Activated T-helper 1 cell treated with Interleukin-2 at 50 U/mL for 16 hours (primary cell): ENCODE results near the gene PTGR2.
"Not testable (repeated sequence)": the region's sequence is repeated elsewhere in the genome, so short reads cannot be mapped to it uniquely, and the experiment has no call there.

ENCODE experiments used
- DNase-seq: peaks from one replicate; pipeline ENCODE4 v3.0.0-alpha.2; 2020; ENCODE audit warnings: low read depth

The PTGR2 gene

GRCh38 chr14:73887318-73887616, 35.6 kb downstream of the PTGR2 start:
- no peak for DNase-seq

DNA sequence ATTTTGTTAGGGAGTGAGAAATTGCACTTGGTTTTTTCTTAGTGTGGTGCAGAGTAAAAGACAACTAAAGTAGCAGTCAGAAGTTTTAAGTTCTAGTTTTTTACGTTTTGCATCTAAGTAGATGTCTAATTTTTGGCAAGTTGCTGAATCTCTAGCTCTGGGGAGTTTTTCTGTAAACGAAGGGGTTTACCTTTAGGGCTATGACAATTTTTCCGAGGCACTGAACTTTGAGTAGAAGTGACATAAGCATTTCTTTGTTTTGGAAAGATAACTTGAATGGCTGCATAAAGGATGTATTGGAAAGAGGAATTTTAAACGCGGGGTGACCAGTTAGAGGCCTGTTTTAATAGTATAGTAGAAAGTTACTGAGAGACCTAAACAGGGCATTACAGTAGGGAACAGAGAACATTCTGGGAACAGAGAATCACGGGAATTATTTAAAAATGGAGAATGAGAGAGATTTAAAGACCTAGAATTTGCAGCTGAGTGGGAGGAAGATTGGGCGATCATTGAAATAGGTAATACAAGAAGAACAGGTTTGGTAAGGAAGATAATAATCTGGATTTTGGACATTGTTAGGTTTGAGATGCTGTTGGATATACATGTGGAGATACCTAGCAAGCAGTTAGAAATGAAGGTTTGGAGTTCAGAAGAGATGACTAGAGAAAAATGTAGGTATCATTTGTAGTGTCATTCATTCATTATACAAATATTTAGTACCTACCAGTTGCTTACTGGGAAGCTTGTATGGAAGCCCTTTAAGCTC, 36.2 kb downstream of the PTGR2 start:
- no peak for DNase-seq

GRCh38 chr14:73888460-73888725, 36.8 kb downstream of the PTGR2 start:
- DNase-seq, result no peak

DNA sequence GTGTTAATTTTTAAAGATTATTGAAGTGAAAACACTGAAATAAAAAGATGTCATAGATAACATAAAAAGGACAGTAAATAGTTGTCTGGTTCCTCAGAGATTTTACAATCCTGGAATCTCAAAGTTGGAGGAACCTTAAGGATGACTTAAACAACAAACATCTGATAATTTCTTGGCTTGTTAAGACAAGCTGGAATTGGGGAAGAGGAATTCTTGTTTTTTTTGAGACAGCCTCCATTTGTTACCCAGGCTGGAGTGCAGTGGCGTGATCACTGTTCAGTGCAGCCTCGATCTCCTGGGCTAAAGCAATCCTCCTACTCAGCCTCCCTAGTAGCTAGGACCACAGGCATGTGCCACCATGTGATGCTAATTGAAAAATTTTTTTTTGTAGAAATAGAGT, 37.3 kb downstream of the PTGR2 start:
- DNase-seq, result no peak

DNA sequence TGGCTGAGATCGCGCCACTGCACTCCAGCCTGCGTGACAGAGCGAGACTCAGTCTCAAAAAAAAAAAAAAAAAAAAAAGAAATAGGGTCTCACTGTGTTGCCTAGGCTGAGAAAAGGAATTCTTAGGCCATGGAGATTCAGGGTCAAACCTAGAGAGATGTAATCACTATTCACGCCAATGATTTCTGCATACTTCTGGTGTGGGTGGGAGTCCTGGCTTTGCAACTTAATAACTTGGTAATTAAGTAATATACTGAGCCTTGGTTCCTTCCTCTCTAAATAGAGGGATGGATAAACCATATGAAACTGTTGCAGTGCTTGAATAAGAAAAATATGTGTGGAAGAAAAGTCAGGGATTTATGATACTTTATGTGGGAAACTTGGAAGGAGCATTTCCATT, 37.7 kb downstream of the PTGR2 start:
- DNase-seq, result no peak

- not testable (repeated sequence) for DNase-seq
These were observed 42.6 kb downstream of the PTGR2 start for GRCh38 chr14:73894180-73894687.

DNA sequence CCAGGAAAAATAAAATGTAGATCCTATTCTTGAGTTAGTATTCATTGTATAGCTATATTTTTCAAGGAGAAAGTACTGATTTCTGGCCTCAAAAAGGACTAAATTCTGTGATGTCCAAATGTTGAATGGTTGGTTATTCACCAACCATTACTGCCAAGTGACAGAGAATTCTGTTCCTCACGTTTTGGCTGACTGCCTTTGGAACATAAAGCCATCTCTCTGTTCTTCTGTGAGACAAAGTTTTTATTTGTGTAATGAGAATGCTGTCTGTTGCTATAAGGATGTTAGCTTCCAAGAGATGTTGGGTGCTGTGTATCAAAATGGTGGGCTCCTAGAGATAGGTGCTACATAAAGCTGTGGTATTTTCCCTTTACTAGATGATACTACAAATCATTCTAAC, 44.3 kb downstream of the PTGR2 start:
- DNase-seq, result no peak

DNA sequence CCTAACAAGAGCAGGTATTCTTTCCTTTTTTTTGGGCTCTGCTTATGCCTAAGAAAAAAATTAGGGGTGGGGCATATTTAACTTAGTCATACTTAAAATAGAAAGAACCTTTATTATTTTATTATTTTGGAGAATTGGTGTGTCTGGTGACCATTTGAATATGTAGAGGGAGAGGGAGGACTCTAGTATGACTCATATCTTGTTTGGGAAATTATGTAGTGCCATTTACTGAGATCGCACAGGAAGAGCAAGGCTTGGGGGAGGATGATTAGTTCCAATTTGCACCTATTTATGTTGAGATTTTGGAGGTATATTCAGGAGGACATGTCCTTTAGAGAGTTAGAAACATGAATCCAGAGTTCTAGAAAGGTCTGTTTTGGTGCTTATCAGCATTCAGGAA, 44.9 kb downstream of the PTGR2 start:
- no peak for DNase-seq

GRCh38 chr14:73903028-73903427, 51.4 kb downstream of the PTGR2 start:
- no peak for DNase-seq

- DNase-seq, result no peak
These were observed 58.0 kb downstream of the PTGR2 start for GRCh38 chr14:73909681-73910080.

- no peak for DNase-seq
These were observed 61.6 kb downstream of the PTGR2 start for GRCh38 chr14:73913256-73913655.

DNA sequence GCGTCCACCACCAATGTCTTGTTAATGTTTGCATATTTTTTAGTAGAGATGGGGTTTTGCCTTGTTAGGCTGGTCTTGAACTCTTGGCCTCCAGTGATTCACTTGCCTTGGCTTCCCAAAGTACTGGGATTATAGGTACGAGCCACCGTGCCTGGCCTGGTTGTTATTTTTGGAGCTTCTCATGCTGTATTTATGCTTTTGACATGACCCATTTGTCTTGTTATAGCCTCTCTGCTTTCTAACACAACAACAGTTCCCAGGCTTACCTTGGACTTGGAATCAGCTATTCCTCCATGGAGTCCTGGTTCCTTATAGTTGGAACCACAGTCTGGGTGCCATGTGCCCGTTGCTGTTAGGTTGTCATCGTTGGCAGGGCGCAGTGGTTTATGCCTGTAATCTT, 64.7 kb downstream of the PTGR2 start:
- no peak for DNase-seq

GRCh38 chr14:73919457-73919856, 67.8 kb downstream of the PTGR2 start:
- not testable (repeated sequence) for DNase-seq

DNA sequence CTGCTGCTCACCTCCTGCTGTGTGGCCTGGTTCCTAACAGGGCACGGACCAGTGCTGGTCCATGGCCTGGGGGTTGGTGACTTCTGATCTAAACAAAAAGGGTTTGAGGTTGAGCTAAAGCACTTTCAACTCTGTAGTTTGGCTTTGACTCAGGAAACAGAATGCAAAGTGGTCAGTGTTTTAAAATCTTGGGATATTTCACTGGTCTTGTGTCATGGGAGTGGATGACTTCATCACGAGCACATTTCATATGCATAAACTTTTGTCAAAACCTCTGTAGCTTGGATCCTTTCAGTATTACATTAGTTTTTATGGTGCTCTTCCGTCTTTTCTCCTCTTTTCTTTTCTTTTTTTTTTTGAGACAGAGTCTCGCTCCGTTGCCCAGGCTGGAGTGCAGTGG, 72.7 kb downstream of the PTGR2 start:
- DNase-seq, result no peak
